Prostate gland (tissue), 2 donors: ENCODE results near the gene ANO8. TPM values are rescaled to one million over a fixed set of nuclear protein-coding genes. Genes with fewer than 3 reads are reported as not detected.

ENCODE experiments used
- DNase-seq: peaks from one replicate; pipeline ENCODE4 v3.0.0-alpha.2; 2019; ENCODE audit warnings: low spot score
- H3K27ac ChIP-seq, 2 donors: fragments of 200-600 bp; sonication (generic); 2 replicates each; pipeline ENCODE4 v1.5.1; 2017 to 2019
- H3K27me3 ChIP-seq: fragments of 200-600 bp; sonication (generic); replicated peaks from 2 replicates; pipeline ENCODE4 v1.5.1; 2019; ENCODE audit not compliant: insufficient read depth
- H3K36me3 ChIP-seq, 2 donors: fragments of 200-600 bp; sonication (generic); 1 replicate in 1 of 2; 2 replicates in 1 of 2; pipeline versions ENCODE4 v1.5.1 to v1.8.1; 2017 to 2019
- H3K4me1 ChIP-seq: fragments of 200-600 bp; sonication (generic); replicated peaks from 2 replicates; pipeline ENCODE4 v1.5.1; 2019
- H3K4me3 ChIP-seq, 2 donors: fragments of 200-600 bp; sonication (generic); 2 replicates each; pipeline ENCODE4 v1.5.1; 2017 to 2019
- H3K9me3 ChIP-seq: fragments of 200-600 bp; sonication (generic); 2 replicates; pipeline ENCODE4 v1.5.1; 2017
- CTCF ChIP-seq, 4 experiments: fragments of 200-600 bp in 2 of 4; fragments of 450-650 bp in 2 of 4; sonication (generic) in 2 of 4; IDR thresholded peaks; 1 replicate in 3 of 4; 2 replicates in 1 of 4; pipeline ENCODE4 v1.5.1; 2016 to 2019; ENCODE audit warnings: antibody characterized with exemption in 4 of 4, mild to moderate bottlenecking in 2 of 4, moderate library complexity in 2 of 4
- POLR2A ChIP-seq: fragments of 450-650 bp; IDR thresholded peaks from one replicate; pipeline ENCODE4 v1.6.1; 2016; ENCODE audit warnings: antibody characterized with exemption, mild to moderate bottlenecking
- POLR2AphosphoS5 ChIP-seq: sonication (generic); formaldehyde crosslinking; IDR thresholded peaks from one replicate; pipeline ENCODE4 v1.6.1; 2017; ENCODE audit warnings: antibody characterized with exemption
- WGBS: methylation state at CpG from one replicate; pipeline ENCODE4 v1.1.5; 2018; 5-methylcytosine and 5-hydroxymethylcytosine counted together
- intact Hi-C: fragments of 100-400 bp; cut with DNase I; formaldehyde crosslinking; loops from one replicate; pipeline ENCODE4 v1.14.2; 2022
- total RNA-seq, 2 donors: library from RNA; depleted of rRNA; stranded (reverse); fragments of >200 nt; gene quantifications; one replicate each; pipeline ENCODE4 v1.1.0, GENCODE V29; 2016

ANO8 gene
- total RNA-seq, 2 donors from 2014 or later, result 9.8 to 10.1 TPM

DNA sequence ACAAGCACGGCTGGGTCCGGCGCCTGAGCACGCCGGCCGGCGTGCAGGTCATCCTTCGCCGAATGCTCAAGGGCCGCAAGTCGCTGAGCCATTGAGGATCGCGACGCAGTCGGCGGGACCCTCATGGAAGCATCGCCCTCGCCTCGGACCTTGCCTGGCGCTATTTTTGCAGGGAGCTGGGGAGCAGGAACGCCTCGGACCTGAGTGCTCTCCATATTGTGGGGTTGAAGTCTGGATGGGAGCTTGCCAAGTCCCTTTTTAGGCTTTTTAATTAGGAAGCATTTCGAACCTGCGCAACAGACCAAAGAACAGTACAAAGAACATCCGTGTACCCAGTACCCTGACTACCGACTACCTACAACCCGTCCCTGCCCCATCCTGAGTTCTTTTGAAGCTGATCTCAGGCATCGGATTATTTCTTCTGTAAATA lies 28.4 kb downstream of the ANO8 start:
- Histone ChIP-seq H3K27ac (peak overlapping the region; percentile 87), H3K4me1 (peaks cover 13% of the 10 kb centered on the region), H3K27me3 (no peaks in the 10 kb centered on the region), H3K36me3 (no peaks in the 10 kb centered on the region), H3K4me3 (peak overlapping the region; percentile 51 to 61), H3K9me3 (no peaks in the 10 kb centered on the region)
- TF ChIP-seq CTCF (IDR thresholded peaks at IDR 0.05), result no peak
- TF ChIP-seq POLR2AphosphoS5, result no peak
- TF ChIP-seq POLR2A, result no peak
- intact Hi-C loops, result no loop called here
- WGBS, result 5% methylated on average over 27 of the region's 28 CpGs
- no peak for DNase-seq

GRCh38 chr19:17305517-17306284 lies 29.0 kb downstream of the ANO8 start, which contains the start of gene MRPL34:
Gene MRPL34, plus strand, starts transcription at chr19:17305872. Its CDS starts 21 bp downstream, at chr19:17305893.
- TF ChIP-seq POLR2A, result peak; percentile 73
- TF ChIP-seq POLR2AphosphoS5, result peak; percentile 99
- TF ChIP-seq CTCF (IDR thresholded peaks at IDR 0.05), result peak; percentile 59 to 97 (median 84)
- H3K36me3 ChIP-seq, result no peaks in the 10 kb centered on the region
- under 1% methylated on average over 50 of the region's 55 CpGs for WGBS
- H3K4me1 ChIP-seq, result peaks cover 13% of the 10 kb centered on the region
- H3K27me3 ChIP-seq, result no peaks in the 10 kb centered on the region
- peak within 1 kb of the TSS; percentile 87 for H3K27ac ChIP-seq
- intact Hi-C loops, result no loop called here
- H3K9me3 ChIP-seq, result no peaks in the 10 kb centered on the region
- peak; percentile 98 for DNase-seq
- peak within 1 kb of the TSS; percentile 51 to 61 for H3K4me3 ChIP-seq

DNA sequence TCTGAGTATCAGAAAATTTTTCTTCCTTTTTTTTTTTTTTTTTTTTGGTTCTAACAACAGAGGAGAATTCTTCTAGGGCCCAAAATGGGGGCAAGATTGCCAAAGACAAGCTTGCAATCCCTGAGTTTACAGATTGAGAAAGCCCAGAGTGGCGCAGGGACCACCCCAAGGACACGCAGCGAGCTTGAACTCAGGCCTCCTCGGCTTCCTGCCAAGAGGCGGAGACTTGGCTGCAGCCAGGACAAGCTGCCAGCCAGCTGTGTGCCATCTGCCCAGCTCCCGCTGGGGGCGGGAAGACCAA lies 29.5 kb downstream of the ANO8 start:
- intact Hi-C loops, result no loop called here
- Histone ChIP-seq H3K4me1 (peaks cover 8% of the 10 kb centered on the region), H3K4me3 (peak overlapping the region; percentile 51 to 61), H3K27me3 (no peaks in the 10 kb centered on the region), H3K36me3 (no peaks in the 10 kb centered on the region), H3K9me3 (no peaks in the 10 kb centered on the region), H3K27ac (peak overlapping the region; percentile 87)
- WGBS, result 3% methylated on average over 7 of the region's 7 CpGs
- DNase-seq, result no peak
- no peak for TF ChIP-seq POLR2A
- no peak for TF ChIP-seq CTCF (IDR thresholded peaks at IDR 0.05)
- no peak for TF ChIP-seq POLR2AphosphoS5

- no peak overlapping the region for H3K4me3 ChIP-seq
- intact Hi-C loops, result no loop called here
- no peaks in the 10 kb centered on the region for H3K36me3 ChIP-seq
- DNase-seq, result no peak
- H3K4me1 ChIP-seq, result peaks cover 5% of the 10 kb centered on the region
- H3K9me3 ChIP-seq, result no peaks in the 10 kb centered on the region
- TF ChIP-seq POLR2AphosphoS5 (no peak), CTCF (IDR thresholded peaks at IDR 0.05) (no peak), POLR2A (no peak)
- peak overlapping the region in 1 of 2 donors; percentile 87 for H3K27ac ChIP-seq
- H3K27me3 ChIP-seq, result no peaks in the 10 kb centered on the region
- 54% methylated on average over 12 of the region's 12 CpGs for WGBS
Measured at GRCh38 chr19:17304386-17305215, 30.1 kb downstream of the ANO8 start.
